ENCODE results near the gene LINGO1.

Gene LINGO1

GRCh38 chr15:77665530-77666295 is 33.0 kb upstream of the LINGO1 start:
- no peak for TF ChIP-seq GATA2 (IDR thresholded peaks at IDR 0.05; ENCODE audit: low read depth, low read length)
- TF ChIP-seq GATA3 (IDR thresholded peaks at IDR 0.05; ENCODE audit: low read depth, low read length), result no peak

- TF ChIP-seq GATA2 (IDR thresholded peaks at IDR 0.05; ENCODE audit: low read depth, low read length), result no peak
- TF ChIP-seq GATA3 (IDR thresholded peaks at IDR 0.05; ENCODE audit: low read depth, low read length), result no peak
These were observed 31.7 kb upstream of the LINGO1 start for GRCh38 chr15:77664428-77664827.

GRCh38 chr15:77663256-77663655 is 30.5 kb upstream of the LINGO1 start:
- TF ChIP-seq GATA3 (IDR thresholded peaks at IDR 0.05; ENCODE audit: low read depth, low read length) (no peak), GATA2 (IDR thresholded peaks at IDR 0.05; ENCODE audit: low read depth, low read length) (no peak)

- TF ChIP-seq GATA2 (IDR thresholded peaks at IDR 0.05; ENCODE audit: low read depth, low read length) (no peak), GATA3 (IDR thresholded peaks at IDR 0.05; ENCODE audit: low read depth, low read length) (no peak)
These were observed 26.9 kb upstream of the LINGO1 start for GRCh38 chr15:77659350-77660321.

GRCh38 chr15:77658304-77658703 is 25.6 kb upstream of the LINGO1 start:
- TF ChIP-seq GATA2 (IDR thresholded peaks at IDR 0.05; ENCODE audit: low read depth, low read length) (no peak), GATA3 (IDR thresholded peaks at IDR 0.05; ENCODE audit: low read depth, low read length) (no peak)

GRCh38 chr15:77657634-77658238 is 25.0 kb upstream of the LINGO1 start:
- TF ChIP-seq GATA3 (IDR thresholded peaks at IDR 0.05; ENCODE audit: low read depth, low read length) (no peak), GATA2 (IDR thresholded peaks at IDR 0.05; ENCODE audit: low read depth, low read length) (no peak)

- no peak for TF ChIP-seq GATA2 (IDR thresholded peaks at IDR 0.05; ENCODE audit: low read depth, low read length)
- TF ChIP-seq GATA3 (IDR thresholded peaks at IDR 0.05; ENCODE audit: low read depth, low read length), result no peak
These were observed 23.6 kb upstream of the LINGO1 start for GRCh38 chr15:77656294-77656693.

GRCh38 chr15:77654975-77655374 is 22.3 kb upstream of the LINGO1 start:
- TF ChIP-seq GATA2 (IDR thresholded peaks at IDR 0.05; ENCODE audit: low read depth, low read length) (no peak), GATA3 (IDR thresholded peaks at IDR 0.05; ENCODE audit: low read depth, low read length) (no peak)

- TF ChIP-seq GATA2 (IDR thresholded peaks at IDR 0.05; ENCODE audit: low read depth, low read length) (no peak), GATA3 (IDR thresholded peaks at IDR 0.05; ENCODE audit: low read depth, low read length) (no peak)
These were observed 21.2 kb upstream of the LINGO1 start for GRCh38 chr15:77653832-77654480.

- TF ChIP-seq GATA3 (IDR thresholded peaks at IDR 0.05; ENCODE audit: low read depth, low read length), result no peak
- no peak for TF ChIP-seq GATA2 (IDR thresholded peaks at IDR 0.05; ENCODE audit: low read depth, low read length)
These were observed 17.6 kb upstream of the LINGO1 start for GRCh38 chr15:77650265-77650664.

- TF ChIP-seq GATA3 (IDR thresholded peaks at IDR 0.05; ENCODE audit: low read depth, low read length) (no peak), GATA2 (IDR thresholded peaks at IDR 0.05; ENCODE audit: low read depth, low read length) (no peak)
These were observed 16.9 kb upstream of the LINGO1 start for GRCh38 chr15:77649610-77650009.

- no peak for TF ChIP-seq GATA2 (IDR thresholded peaks at IDR 0.05; ENCODE audit: low read depth, low read length)
- no peak for TF ChIP-seq GATA3 (IDR thresholded peaks at IDR 0.05; ENCODE audit: low read depth, low read length)
These were observed 16.3 kb upstream of the LINGO1 start for GRCh38 chr15:77649017-77649416.

GRCh38 chr15:77647961-77648360 is 15.2 kb upstream of the LINGO1 start:
- TF ChIP-seq GATA2 (IDR thresholded peaks at IDR 0.05; ENCODE audit: low read depth, low read length), result no peak
- no peak for TF ChIP-seq GATA3 (IDR thresholded peaks at IDR 0.05; ENCODE audit: low read depth, low read length)

Measured in SH-SY5Y (cell line).